Stromal cell of bone marrow (primary cell): ENCODE data around the gene HLA-DPA1.

Source experiments
- DNase-seq: peaks from one replicate; pipeline ENCODE4 v3.0.0-alpha.2; 2012; ENCODE audit warnings: low read depth

The HLA-DPA1 gene

DNA sequence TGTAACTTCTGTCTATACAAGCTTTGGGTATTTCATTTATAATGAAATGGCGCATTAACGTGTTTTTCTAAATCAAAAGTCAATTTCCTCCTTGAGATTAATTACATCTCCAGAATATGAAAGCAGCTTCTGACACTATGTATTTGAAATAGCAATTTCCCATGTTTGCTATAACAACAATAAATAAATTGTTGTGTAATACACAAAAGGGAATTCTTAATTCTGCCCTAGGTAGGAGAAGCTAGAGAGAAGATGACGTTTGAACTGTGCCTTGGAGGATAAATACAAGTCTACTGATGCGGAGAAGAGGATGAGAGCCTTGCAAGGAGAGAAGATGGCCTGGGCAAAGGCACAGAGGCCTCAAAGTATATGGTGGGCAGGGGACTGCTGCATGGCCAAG, 56.4 kb downstream of the HLA-DPA1 start:
- no peak for DNase-seq

GRCh38 chr6:33015798-33016197, 57.7 kb downstream of the HLA-DPA1 start:
- DNase-seq = no peak

- peak; percentile 69 for DNase-seq
Observed at GRCh38 chr6:33014841-33015634, 58.4 kb downstream of the HLA-DPA1 start.
